Stimulated activated CD8-positive, alpha-beta memory T cell treated with anti-CD3 and anti-CD28 coated beads, Interleukin-12 subunit alpha, Interleukin-12 subunit beta, amount 100 ng/mL, for 4 hours (primary cell): ENCODE measurements around the gene CNST.
"Not testable (repeated sequence)": the region's sequence is repeated elsewhere in the genome, so short reads cannot be mapped to it uniquely, and the experiment has no call there.

Experiments used
- DNase-seq: peaks from one replicate; pipeline ENCODE4 v3.0.0-alpha.2; 2020; ENCODE audit warnings: low read depth

Gene CNST

DNA sequence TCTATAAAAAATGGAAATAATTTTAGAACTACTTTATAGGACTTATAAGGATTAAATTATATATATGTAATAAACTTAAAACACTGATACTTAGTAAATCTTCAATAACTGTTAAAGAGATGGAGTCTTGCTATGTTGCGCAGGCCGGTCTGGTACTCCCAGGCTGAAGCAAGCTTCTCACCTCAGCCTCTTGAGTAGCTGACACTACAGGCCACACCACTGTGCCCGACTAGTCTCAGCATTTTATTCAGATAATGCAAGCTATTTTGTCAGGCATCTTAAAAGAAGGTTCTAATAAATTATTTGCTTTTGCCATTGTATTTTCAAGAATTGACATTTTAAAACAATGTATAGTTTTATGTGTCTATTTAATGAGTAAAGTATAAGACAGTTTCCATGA lies 20.8 kb downstream of the CNST start:
- DNase-seq: no peak

DNA sequence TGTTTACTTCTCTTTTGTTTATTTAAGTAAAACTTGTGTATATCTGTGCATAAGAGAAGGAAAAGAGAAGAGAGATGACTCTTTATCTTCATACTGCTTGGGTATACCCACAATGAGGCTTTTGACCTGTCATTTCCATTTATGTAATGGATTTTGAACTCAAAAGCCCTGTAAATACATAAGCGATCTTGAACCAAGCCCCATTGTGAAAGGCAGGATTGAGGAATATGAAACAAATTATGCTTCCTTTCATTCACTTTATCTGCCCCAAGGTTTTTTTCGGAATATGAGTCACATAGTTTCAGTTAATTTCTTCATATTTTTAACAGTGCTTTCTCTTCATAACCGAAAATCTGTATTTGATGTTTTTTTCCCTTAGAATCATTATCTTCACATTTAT lies 21.4 kb downstream of the CNST start:
- no peak for DNase-seq

GRCh38 chr1:246588159-246588721 lies 22.0 kb downstream of the CNST start:
- no peak for DNase-seq

GRCh38 chr1:246589919-246590318 lies 23.7 kb downstream of the CNST start:
- not testable (repeated sequence) for DNase-seq

GRCh38 chr1:246591047-246591446 lies 24.8 kb downstream of the CNST start:
- no peak for DNase-seq

GRCh38 chr1:246591504-246591903 lies 25.2 kb downstream of the CNST start:
- DNase-seq: no peak

- no peak for DNase-seq
These were observed 25.7 kb downstream of the CNST start for GRCh38 chr1:246591958-246592357.

GRCh38 chr1:246592695-246593094 lies 26.4 kb downstream of the CNST start:
- no peak for DNase-seq

- no peak for DNase-seq
These were observed 28.9 kb downstream of the CNST start for GRCh38 chr1:246595146-246595545.

DNA sequence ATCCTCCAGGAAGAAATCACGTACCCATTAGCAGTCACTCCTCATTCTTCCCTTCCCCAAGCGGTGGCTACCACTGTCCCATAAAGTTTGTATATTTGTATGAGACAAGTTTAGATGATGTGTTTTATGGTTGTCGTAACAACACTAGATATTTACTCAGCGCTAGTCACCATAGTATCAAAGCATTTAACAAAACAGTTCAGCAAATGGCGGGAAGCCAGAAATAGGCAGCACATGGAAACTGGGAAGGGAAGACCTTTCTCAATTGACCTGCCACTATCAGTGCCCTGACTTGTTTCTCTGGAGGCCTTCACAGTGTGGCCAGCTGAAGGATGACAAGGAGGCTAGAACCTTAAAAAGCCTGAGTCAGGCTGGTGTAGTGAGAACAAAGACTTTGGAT lies 31.1 kb downstream of the CNST start:
- no peak for DNase-seq

- no peak for DNase-seq
These were observed 31.7 kb downstream of the CNST start for GRCh38 chr1:246597971-246598370.

DNA sequence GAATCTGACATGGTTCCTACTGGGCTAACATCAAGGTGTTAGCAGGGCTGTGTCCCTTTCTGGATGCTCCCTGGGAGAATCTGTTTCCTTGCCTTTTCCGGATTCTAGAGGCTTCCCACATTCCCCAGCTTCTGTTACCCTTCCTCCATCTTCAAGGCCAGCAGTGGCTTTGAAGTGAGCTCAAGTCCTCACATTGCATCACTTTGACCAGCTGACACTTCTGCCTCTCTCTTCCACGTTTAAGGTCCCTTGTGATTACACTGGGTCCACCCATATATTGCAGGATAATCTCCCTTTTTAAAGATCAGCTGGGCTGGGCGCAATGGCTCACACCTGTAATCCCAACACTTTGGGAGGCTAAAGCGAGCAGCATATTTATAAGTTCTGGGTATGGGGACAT lies 33.1 kb downstream of the CNST start:
- no peak for DNase-seq

DNA sequence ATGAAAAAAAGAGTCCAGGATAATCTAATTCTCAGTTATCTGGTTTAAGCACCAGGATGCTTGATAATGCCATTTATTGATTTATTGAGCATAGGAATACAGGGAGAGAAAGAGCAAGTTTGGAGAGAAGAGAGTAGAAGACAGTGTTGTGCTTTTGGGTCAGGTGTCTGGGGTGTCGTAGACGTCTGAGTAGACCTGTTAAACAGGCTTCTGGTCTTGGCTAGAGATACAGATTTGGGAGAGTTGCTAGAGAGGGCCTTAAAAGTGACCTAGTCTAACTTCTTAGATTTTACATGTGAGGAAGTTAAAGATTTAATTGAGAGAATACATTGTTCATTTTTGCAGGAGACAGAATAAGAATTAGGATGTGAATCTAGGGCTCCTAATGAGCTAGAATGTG lies 34.3 kb downstream of the CNST start:
- no peak for DNase-seq

DNA sequence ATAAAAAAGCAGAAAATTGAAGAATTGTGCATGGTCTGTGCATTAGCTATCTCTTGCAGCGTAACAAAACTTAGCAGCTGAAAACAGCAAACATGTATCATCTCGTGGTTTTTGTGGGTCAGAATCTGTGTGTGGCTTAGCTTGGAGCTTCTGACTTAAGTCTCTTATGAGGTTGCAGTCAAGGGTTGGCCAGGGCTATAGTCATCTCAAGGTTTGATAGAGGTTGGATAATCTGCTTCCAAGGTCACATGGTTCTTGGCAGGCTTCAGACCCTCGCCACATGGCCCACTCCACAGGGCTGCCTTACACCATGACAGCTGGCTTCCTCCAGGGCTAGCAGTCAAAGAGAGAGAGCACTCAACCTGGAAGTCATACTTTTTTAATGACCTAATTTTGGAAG lies 35.9 kb downstream of the CNST start:
- DNase-seq: no peak

DNA sequence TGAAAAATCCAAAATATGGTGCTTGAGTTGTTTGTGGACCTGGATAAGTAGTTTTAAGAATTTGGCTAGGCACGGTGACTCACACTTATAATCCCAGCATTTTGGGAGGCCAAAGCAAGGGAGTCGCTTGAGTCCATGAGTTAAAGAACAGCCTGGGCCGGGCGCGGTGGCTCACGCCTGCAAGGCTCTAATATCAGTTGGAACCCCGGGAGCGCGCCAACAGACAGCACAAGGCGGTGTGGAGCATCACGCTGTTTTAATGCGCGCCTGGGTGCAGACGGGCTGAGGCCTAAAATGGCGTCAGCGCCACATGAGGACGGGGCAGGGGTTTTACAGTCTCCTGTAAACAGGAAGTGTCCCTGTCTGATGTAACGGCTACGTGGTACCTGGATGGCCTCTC lies 39.0 kb downstream of the CNST start:
- DNase-seq: not testable (repeated sequence)

- no peak for DNase-seq
These were observed 41.2 kb downstream of the CNST start for GRCh38 chr1:246607462-246607861.

GRCh38 chr1:246608616-246609376 lies 42.5 kb downstream of the CNST start:
- no peak for DNase-seq

GRCh38 chr1:246609632-246610031 lies 43.4 kb downstream of the CNST start:
- no peak for DNase-seq

DNA sequence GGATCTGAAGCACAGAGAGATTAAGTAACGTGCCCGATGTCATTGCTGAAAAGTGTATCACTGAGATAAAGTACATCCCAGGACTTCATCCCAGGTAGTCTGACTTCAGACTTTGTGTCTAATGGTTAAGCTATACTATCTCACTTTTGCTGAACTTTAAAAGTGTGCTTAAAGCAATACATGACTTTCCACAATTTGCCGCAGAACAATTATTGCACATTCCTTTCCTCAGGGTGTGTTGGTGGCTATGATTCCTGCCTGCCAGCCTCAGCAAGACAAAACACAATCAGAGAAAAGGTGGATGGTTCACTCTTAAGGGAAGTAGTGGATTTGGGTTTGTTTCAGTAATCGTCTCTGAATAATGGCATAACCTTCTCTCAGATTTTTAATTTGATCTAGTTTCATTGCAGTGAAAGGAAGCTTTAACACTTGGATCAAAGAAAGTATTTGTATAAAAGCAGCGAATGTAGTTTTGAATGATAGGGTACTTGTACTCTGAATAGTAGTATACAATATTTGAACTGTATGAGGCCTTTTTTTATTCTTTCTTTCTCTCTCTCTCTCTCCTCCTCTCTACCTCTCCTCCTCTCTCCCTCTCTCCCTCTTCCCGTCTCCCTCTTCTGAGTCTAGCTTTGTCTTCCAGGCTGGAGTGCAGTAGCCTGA lies 47.0 kb downstream of the CNST start:
- DNase-seq: no peak

GRCh38 chr1:246617156-246617555 lies 50.9 kb downstream of the CNST start:
- no peak for DNase-seq

- DNase-seq: no peak
These were observed 51.5 kb downstream of the CNST start for GRCh38 chr1:246617768-246618167.

DNA sequence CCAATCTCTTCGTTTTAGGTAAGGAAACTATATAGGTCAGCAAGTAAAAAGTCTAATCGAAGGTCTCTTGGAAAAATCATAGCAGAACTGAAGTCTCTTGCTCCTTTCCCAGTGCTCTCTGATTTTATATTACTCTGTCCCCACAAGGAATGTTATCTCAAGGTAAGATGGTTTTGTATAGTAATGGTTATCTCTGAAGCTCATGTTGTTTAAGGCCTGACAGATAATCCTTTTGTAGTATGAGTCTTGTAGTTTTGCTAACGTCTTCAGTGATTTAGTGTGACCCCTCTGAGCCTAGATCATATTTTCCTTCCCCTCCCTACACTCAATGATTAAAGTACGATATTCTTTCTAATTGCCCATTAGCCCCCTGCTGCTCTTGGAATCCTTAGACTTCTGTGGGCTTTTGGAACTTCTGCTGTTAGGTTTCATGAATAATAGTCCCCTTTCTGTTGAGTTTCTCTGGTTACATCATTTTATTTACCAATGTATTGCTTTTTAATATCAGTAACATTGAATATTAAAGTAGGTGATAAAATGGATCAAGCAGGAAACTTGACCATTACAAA lies 52.1 kb downstream of the CNST start:
- no peak for DNase-seq

DNA sequence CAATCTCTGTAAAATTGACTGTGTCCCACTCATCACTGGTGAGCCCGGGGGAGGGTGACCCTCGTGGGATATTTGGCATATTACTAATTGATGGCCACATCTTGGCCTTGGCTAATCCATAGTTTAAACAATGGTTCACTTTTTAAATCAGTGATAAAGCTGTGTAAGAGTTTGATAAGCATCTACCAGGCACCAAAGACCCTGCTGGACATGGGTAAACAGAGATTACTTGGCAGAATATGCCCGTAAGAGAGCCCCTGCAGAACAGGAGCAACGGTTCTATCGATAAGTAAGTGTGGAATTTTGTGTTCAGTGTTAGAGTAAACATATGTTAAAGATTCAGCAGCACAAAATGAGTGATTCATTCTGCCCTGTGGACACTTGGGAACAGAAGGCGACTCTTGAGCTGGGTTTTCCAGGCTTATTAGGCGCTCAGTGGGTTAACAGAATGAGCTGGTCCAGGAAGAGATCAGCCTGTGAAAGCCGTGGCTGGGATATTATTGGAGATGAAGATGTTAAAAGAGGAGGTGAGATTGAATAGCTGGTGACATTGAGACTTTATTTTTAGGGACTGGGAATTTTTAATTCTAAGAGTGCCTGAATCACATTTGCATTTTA lies 55.9 kb downstream of the CNST start:
- DNase-seq: no peak
